Measurements from ENCODE around the gene ADCY5.

ADCY5 gene

GRCh38 chr3:123337948-123338619 lies 110.8 kb downstream of the ADCY5 start:
- no peak overlapping the region for H3K4me3 ChIP-seq (ENCODE audit: low read length)
- DNase-seq (ENCODE audit: low read depth): no peak
- TF ChIP-seq, protein P1, sequence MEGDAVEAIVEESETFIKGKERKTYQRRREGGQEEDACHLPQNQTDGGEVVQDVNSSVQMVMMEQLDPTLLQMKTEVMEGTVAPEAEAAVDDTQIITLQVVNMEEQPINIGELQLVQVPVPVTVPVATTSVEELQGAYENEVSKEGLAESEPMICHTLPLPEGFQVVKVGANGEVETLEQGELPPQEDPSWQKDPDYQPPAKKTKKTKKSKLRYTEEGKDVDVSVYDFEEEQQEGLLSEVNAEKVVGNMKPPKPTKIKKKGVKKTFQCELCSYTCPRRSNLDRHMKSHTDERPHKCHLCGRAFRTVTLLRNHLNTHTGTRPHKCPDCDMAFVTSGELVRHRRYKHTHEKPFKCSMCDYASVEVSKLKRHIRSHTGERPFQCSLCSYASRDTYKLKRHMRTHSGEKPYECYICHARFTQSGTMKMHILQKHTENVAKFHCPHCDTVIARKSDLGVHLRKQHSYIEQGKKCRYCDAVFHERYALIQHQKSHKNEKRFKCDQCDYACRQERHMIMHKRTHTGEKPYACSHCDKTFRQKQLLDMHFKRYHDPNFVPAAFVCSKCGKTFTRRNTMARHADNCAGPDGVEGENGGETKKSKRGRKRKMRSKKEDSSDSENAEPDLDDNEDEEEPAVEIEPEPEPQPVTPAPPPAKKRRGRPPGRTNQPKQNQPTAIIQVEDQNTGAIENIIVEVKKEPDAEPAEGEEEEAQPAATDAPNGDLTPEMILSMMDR (conservative IDR thresholded peaks at IDR 0.05; ENCODE audit: low read depth, low read length): no peak

DNA sequence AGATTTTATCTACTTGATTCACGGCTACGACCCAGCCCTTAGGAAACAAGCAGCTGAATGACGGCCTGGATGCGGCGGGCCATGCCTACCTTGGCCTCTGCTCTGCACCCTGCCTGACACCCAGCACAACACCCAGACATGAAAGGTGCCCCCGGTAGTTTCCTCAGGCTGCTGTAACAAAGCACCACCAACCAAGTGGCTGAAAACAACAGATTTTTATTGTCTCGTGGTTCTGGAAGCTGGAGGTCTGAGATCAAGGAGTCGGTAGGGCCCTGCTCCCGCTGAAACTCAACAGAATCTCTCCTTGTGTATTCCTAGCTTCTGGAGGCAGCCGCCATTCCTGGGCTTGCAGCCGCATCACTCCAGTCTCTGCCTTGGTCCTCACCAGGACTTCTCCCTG lies 111.7 kb downstream of the ADCY5 start:
- TF ChIP-seq, protein P1 (conservative IDR thresholded peaks at IDR 0.05; ENCODE audit: low read depth, low read length): no peak
- DNase-seq (ENCODE audit: low read depth): no peak
- no peak overlapping the region for H3K4me3 ChIP-seq (ENCODE audit: low read length)

- TF ChIP-seq, protein P1 (conservative IDR thresholded peaks at IDR 0.05; ENCODE audit: low read depth, low read length): no peak
- no peak for DNase-seq (ENCODE audit: low read depth)
- H3K4me3 ChIP-seq (ENCODE audit: low read length): no peak overlapping the region
These were observed 112.4 kb downstream of the ADCY5 start for GRCh38 chr3:123336441-123336851.

GRCh38 chr3:123336001-123336400 lies 112.9 kb downstream of the ADCY5 start:
- DNase-seq (ENCODE audit: low read depth): no peak
- H3K4me3 ChIP-seq (ENCODE audit: low read length): no peak overlapping the region
- TF ChIP-seq, protein P1 (conservative IDR thresholded peaks at IDR 0.05; ENCODE audit: low read depth, low read length): no peak

- TF ChIP-seq, protein P1 (conservative IDR thresholded peaks at IDR 0.05; ENCODE audit: low read depth, low read length): no peak
- no peak overlapping the region for H3K4me3 ChIP-seq (ENCODE audit: low read length)
- DNase-seq (ENCODE audit: low read depth): no peak
These were observed 113.8 kb downstream of the ADCY5 start for GRCh38 chr3:123335007-123335670.

- no peak for DNase-seq (ENCODE audit: low read depth)
- TF ChIP-seq, protein P1 (conservative IDR thresholded peaks at IDR 0.05; ENCODE audit: low read depth, low read length): no peak
- no peak overlapping the region for H3K4me3 ChIP-seq (ENCODE audit: low read length)
These were observed 114.8 kb downstream of the ADCY5 start for GRCh38 chr3:123334056-123334455.

GRCh38 chr3:123333401-123333800 lies 115.5 kb downstream of the ADCY5 start:
- TF ChIP-seq, protein P1 (conservative IDR thresholded peaks at IDR 0.05; ENCODE audit: low read depth, low read length): no peak
- no peak for DNase-seq (ENCODE audit: low read depth)
- no peak overlapping the region for H3K4me3 ChIP-seq (ENCODE audit: low read length)
